IMR-90 (cell line): ENCODE results near the gene C1QL2. TPM values are rescaled to one million over a fixed set of nuclear protein-coding genes. Genes with fewer than 3 reads are reported as not detected.

ENCODE experiments used
- ATAC-seq: fragments of 200-7000 bp; cut with Tn5 transposase; 2 replicates; pipeline ENCODE4 v1.9.1; 2020; ENCODE audit warnings: low read depth, mild to moderate bottlenecking, moderate library complexity
- BruUV-seq: library from RNA; stranded (reverse); fragments of 400-500 nt; replicated peaks from 2 replicates; lab custom pipeline; 2021; lab: Mats Ljungman, UMichigan
- CTCF ChIA-PET: fragments of 300-600 bp; formaldehyde crosslinking; extraction: SDS; loops from one replicate; lab custom pipeline; 2021; ENCODE audit warnings: antibody characterized with exemption; lab: Yijun Ruan, JAX
- POLR2A ChIA-PET: fragments of 300-600 bp; sonication (Branson Sonifier 250); formaldehyde crosslinking; loops from one replicate; lab custom pipeline; 2022; ENCODE audit warnings: antibody characterized with exemption; ENCODE audit not compliant: unreplicated experiment; lab: Charles Lee
- DNase-seq: peaks from one replicate; pipeline ENCODE4 v3.0.0; 2013
- H2AFZ ChIP-seq: replicated peaks from 2 replicates; pipeline ENCODE3; 2013; ENCODE audit warnings: low read length, mild to moderate bottlenecking; ENCODE audit not compliant: poor library complexity
- H2AK5ac ChIP-seq: 2 replicates; pipeline ENCODE4 v1.6.1; 2013; ENCODE audit warnings: low read depth, low read length, inconsistent platforms
- H2AK9ac ChIP-seq: replicated peaks from 2 replicates; pipeline ENCODE3; 2013; ENCODE audit warnings: mild to moderate bottlenecking, low read depth, low read length, moderate library complexity; ENCODE audit not compliant: poor library complexity
- H2BK120ac ChIP-seq: 2 replicates; pipeline ENCODE4 v1.6.1; 2013; ENCODE audit warnings: low read depth, low read length, inconsistent platforms
- H2BK15ac ChIP-seq: 3 replicates; pipeline ENCODE4 v1.6.1; 2013; ENCODE audit warnings: low read depth, low read length, inconsistent platforms
- H2BK20ac ChIP-seq: 2 replicates; pipeline ENCODE4 v1.6.1; 2013; ENCODE audit warnings: low read depth, mild to moderate bottlenecking, inconsistent platforms, low read length, moderate library complexity
- H2BK5ac ChIP-seq: 2 replicates; pipeline ENCODE4 v1.6.1; 2013; ENCODE audit warnings: mild to moderate bottlenecking, low read depth, low read length, inconsistent platforms; ENCODE audit not compliant: poor library complexity, severe bottlenecking
- H3K14ac ChIP-seq: replicated peaks from 2 replicates; pipeline ENCODE4 v1.6.1; 2013; ENCODE audit warnings: low read depth, low read length, inconsistent platforms
- H3K18ac ChIP-seq: 2 replicates; pipeline ENCODE4 v1.6.1; 2013; ENCODE audit warnings: low read depth, low read length, control low read depth
- H3K23ac ChIP-seq: 2 replicates; pipeline ENCODE4 v1.6.1; 2013; ENCODE audit warnings: low read depth, low read length, inconsistent platforms
- H3K27ac ChIP-seq: 2 replicates; pipeline ENCODE4 v1.5.1; 2013; ENCODE audit warnings: mild to moderate bottlenecking, control low read depth, low read length; ENCODE audit not compliant: insufficient read depth
- H3K27me3 ChIP-seq: 2 replicates; pipeline ENCODE4 v1.6.1; 2013; ENCODE audit warnings: low read length; ENCODE audit not compliant: control insufficient read depth, insufficient read depth
- H3K36me3 ChIP-seq: 2 replicates; pipeline ENCODE4 v1.6.1; 2013; ENCODE audit warnings: low read length, mixed read lengths; ENCODE audit not compliant: control insufficient read depth, insufficient read depth
- H3K4ac ChIP-seq: 2 replicates; pipeline ENCODE4 v1.6.1; 2013; ENCODE audit warnings: low read depth, low read length, inconsistent platforms
- H3K4me1 ChIP-seq: 2 replicates; pipeline ENCODE4 v1.6.1; 2013; ENCODE audit warnings: low read length, mixed read lengths; ENCODE audit not compliant: control insufficient read depth, insufficient read depth
- H3K4me2 ChIP-seq: 2 replicates; pipeline ENCODE4 v1.6.1; 2013; ENCODE audit warnings: low read depth, mild to moderate bottlenecking, control low read depth, low read length, moderate library complexity
- H3K4me3 ChIP-seq: 2 replicates; pipeline ENCODE4 v1.5.1; 2013; ENCODE audit warnings: low read depth, mild to moderate bottlenecking, control low read depth, low read length, moderate library complexity; ENCODE audit not compliant: insufficient read depth
- H3K56ac ChIP-seq: 2 replicates; pipeline ENCODE4 v1.6.1; 2013; ENCODE audit warnings: low read length, inconsistent platforms; ENCODE audit not compliant: insufficient read depth; ENCODE audit errors: extremely low read depth
- H3K79me1 ChIP-seq, 2 experiments: 2 replicates each; pipeline ENCODE4 v1.6.1; 2013; ENCODE audit warnings: low read length in 2 of 2, inconsistent platforms in 1 of 2, low read depth in 1 of 2
- H3K9ac ChIP-seq: 2 replicates; pipeline ENCODE4 v1.6.1; 2013; ENCODE audit warnings: low read depth, low read length, control low read depth
- H3K9me1 ChIP-seq: 2 replicates; pipeline ENCODE4 v1.6.1; 2013; ENCODE audit warnings: low read length, inconsistent platforms; ENCODE audit not compliant: insufficient read depth
- H3K9me3 ChIP-seq: 2 replicates; pipeline ENCODE4 v1.6.1; 2013; ENCODE audit warnings: low read length; ENCODE audit not compliant: control insufficient read depth, insufficient read depth
- H4K20me1 ChIP-seq: 2 replicates; pipeline ENCODE4 v1.6.1; 2013; ENCODE audit warnings: low read length, inconsistent platforms; ENCODE audit not compliant: insufficient read depth
- H4K5ac ChIP-seq: 2 replicates; pipeline ENCODE4 v1.6.1; 2013; ENCODE audit warnings: mild to moderate bottlenecking, low read depth, low read length, control low read depth
- H4K8ac ChIP-seq, 2 experiments: 2 replicates each; pipeline ENCODE4 v1.6.1; 2013; ENCODE audit warnings: low read depth in 2 of 2, low read length in 2 of 2, control low read depth in 1 of 2, inconsistent platforms in 1 of 2
- H4K91ac ChIP-seq: 2 replicates; pipeline ENCODE4 v1.6.1; 2013; ENCODE audit warnings: low read depth, low read length, inconsistent platforms; ENCODE audit not compliant: insufficient read depth
- CHD1 ChIP-seq: IDR thresholded peaks from 2 replicates; pipeline ENCODE4 v1.6.1; 2012; ENCODE audit warnings: low read depth, low read length, improper control_type of control experiment
- MAFK ChIP-seq: IDR thresholded peaks from 2 replicates; pipeline ENCODE4 v1.6.1; 2012; ENCODE audit warnings: low read depth, low read length, improper control_type of control experiment
- MAZ ChIP-seq: IDR thresholded peaks from 2 replicates; pipeline ENCODE4 v1.6.1; 2012; ENCODE audit warnings: low read depth, mild to moderate bottlenecking, low read length, improper control_type of control experiment, moderate library complexity, borderline replicate concordance
- MXI1 ChIP-seq: IDR thresholded peaks from 2 replicates; pipeline ENCODE4 v1.6.1; 2012; ENCODE audit warnings: low read depth, mild to moderate bottlenecking, low read length, moderate library complexity, borderline replicate concordance
- RAD21 ChIP-seq: IDR thresholded peaks from 2 replicates; pipeline ENCODE4 v1.6.1; 2012; ENCODE audit warnings: low read length, improper control_type of control experiment
- RFX5 ChIP-seq: IDR thresholded peaks from 2 replicates; pipeline ENCODE4 v1.8.0; 2012; ENCODE audit warnings: low read depth, mild to moderate bottlenecking, low read length, moderate library complexity
- SMC3 ChIP-seq: fragments of 150-350 bp; IDR thresholded peaks from 2 replicates; pipeline ENCODE4 v1.6.1; 2016; ENCODE audit warnings: low read depth, mild to moderate bottlenecking, antibody characterized with exemption, low read length, moderate library complexity
- WGBS, 2 experiments: methylation state at CpG; one replicate each; pipeline versions ENCODE4 v1.1.5 to v1.1.7; 2013; ENCODE audit warnings: missing lambda C conversion rate in 2 of 2; ENCODE audit not compliant: insufficient read length in 1 of 2; ENCODE audit errors: extremely low coverage in 2 of 2; 5-methylcytosine and 5-hydroxymethylcytosine counted together
- dilution Hi-C: fragments of 300-500 bp; cut with HindIII; formaldehyde crosslinking; loops from one replicate; pipeline ENCODE4 v1.14.3; 2018; ENCODE audit warnings: low sequenced_read_pairs; ENCODE audit not compliant: unreplicated experiment
- in situ Hi-C: fragments of 300-500 bp; cut with MboI; formaldehyde crosslinking; loops from 3 replicates; pipeline ENCODE4 v1.14.3; 2019; ENCODE audit warnings: low sequenced_read_pairs, inconsistent platforms, mixed read lengths
- intact Hi-C: fragments of 100-400 bp; cut with micrococcal nuclease; formaldehyde crosslinking; loops from 2 replicates; pipeline ENCODE4 v1.10.0; 2022
- polyA plus RNA-seq, 3 experiments: library from polyadenylated mRNA; depleted of rRNA; stranded (reverse); fragments of >200 nt; gene quantifications; 2 replicates each; pipeline ENCODE4 v1.2.3, GENCODE V29; 2012; ENCODE audit warnings: low replicate concordance in 1 of 3
- total RNA-seq: library from RNA; depleted of rRNA; stranded (reverse); fragments of >200 nt; gene quantifications from 2 replicates; pipeline ENCODE4 v1.2.3, GENCODE V29; 2012
- TF ChIP-seq, protein P1 (sequence below): conservative IDR thresholded peaks from 2 replicates; pipeline ENCODE4 v1.5.1; 2012; ENCODE audit warnings: mild to moderate bottlenecking, low read depth, low read length, improper control_type of control experiment
- TF ChIP-seq, protein P2 (sequence below): fragments of 150-350 bp; IDR thresholded peaks from 2 replicates; pipeline ENCODE4 v1.6.1; 2016; ENCODE audit warnings: low read depth, mild to moderate bottlenecking, low read length, moderate library complexity, borderline replicate concordance
- TF ChIP-seq, protein P3 (sequence below): fragments of 150-350 bp; IDR thresholded peaks from 2 replicates; pipeline ENCODE4 v1.6.1; 2017; ENCODE audit warnings: mild to moderate bottlenecking, antibody characterized with exemption, low read length, low read depth

C1QL2 gene
- total and polyA plus RNA-seq, 2 of the 4 experiments (the other 2 are of a cell fraction) = not detected

DNA sequence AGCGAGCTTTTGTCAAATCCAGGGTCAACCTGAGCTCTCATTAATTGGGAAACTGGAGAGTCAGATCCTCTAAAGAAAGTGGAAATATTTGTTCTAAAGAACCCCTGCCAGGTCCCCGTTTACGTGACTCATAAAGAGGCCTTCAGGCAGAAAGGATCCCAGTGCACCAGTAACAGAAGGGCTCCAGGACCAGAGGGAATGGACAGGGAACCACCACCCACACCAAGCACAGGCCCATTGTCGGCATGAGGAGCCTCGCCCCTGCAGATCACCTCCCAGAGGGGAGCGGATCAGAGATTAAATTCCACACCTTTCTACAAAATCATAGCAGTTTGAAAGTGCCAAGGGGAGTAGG, 16.4 kb upstream of the C1QL2 start:
- 100% methylated on average over 1 of the region's 6 CpGs; no CpG with 5 or more reads in 1 of the 2 experiments for WGBS, 2 experiments
- Histone ChIP-seq H4K20me1 (no peaks in the 10 kb centered on the region), H3K23ac (no peak overlapping the region), H3K56ac (no peak overlapping the region), H3K4ac (no peak overlapping the region), H4K5ac (no peak overlapping the region), H3K9me3 (no peaks in the 10 kb centered on the region), H3K4me2 (no peak overlapping the region), H3K14ac (no peak overlapping the region), H2AFZ (no peak overlapping the region), H3K9ac (no peak overlapping the region), H2AK9ac (no peak overlapping the region), H3K18ac (no peak overlapping the region), H4K91ac (no peak overlapping the region), H3K4me1 (no peaks in the 10 kb centered on the region), H3K9me1 (no peaks in the 10 kb centered on the region), H2BK120ac (no peak overlapping the region), H3K79me1 (no peaks in the 10 kb centered on the region), H2AK5ac (no peak overlapping the region), H3K4me3 (no peak overlapping the region), H3K27me3 (peaks cover 11% of the 10 kb centered on the region; the same call in 1 of the 2 replicates), H3K36me3 (no peaks in the 10 kb centered on the region), H2BK5ac (no peak overlapping the region), H2BK20ac (no peak overlapping the region), H2BK15ac (no peak overlapping the region), H3K27ac (no peak overlapping the region), H4K8ac (no peak overlapping the region)
- in situ Hi-C loops = loop anchor here (25.0 kb wide), 1 partner anchor 87 kb away; no protein-coding TSS in a partner anchor
- POLR2A ChIA-PET = no interaction called here
- DNase-seq (no peak), ATAC-seq (no peak)
- BruUV-seq = no TSS peak
- dilution Hi-C loops = no loop called here
- CTCF ChIA-PET = no interaction called here
- TF ChIP-seq RAD21 (no peak), RFX5 (no peak), MAFK (no peak), MXI1 (no peak), CHD1 (no peak), SMC3 (no peak), MAZ (no peak)
- TF ChIP-seq, protein P1, sequence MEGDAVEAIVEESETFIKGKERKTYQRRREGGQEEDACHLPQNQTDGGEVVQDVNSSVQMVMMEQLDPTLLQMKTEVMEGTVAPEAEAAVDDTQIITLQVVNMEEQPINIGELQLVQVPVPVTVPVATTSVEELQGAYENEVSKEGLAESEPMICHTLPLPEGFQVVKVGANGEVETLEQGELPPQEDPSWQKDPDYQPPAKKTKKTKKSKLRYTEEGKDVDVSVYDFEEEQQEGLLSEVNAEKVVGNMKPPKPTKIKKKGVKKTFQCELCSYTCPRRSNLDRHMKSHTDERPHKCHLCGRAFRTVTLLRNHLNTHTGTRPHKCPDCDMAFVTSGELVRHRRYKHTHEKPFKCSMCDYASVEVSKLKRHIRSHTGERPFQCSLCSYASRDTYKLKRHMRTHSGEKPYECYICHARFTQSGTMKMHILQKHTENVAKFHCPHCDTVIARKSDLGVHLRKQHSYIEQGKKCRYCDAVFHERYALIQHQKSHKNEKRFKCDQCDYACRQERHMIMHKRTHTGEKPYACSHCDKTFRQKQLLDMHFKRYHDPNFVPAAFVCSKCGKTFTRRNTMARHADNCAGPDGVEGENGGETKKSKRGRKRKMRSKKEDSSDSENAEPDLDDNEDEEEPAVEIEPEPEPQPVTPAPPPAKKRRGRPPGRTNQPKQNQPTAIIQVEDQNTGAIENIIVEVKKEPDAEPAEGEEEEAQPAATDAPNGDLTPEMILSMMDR = no peak
- TF ChIP-seq, protein P2, sequence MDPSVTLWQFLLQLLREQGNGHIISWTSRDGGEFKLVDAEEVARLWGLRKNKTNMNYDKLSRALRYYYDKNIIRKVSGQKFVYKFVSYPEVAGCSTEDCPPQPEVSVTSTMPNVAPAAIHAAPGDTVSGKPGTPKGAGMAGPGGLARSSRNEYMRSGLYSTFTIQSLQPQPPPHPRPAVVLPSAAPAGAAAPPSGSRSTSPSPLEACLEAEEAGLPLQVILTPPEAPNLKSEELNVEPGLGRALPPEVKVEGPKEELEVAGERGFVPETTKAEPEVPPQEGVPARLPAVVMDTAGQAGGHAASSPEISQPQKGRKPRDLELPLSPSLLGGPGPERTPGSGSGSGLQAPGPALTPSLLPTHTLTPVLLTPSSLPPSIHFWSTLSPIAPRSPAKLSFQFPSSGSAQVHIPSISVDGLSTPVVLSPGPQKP = no peak
- TF ChIP-seq, protein P3, sequence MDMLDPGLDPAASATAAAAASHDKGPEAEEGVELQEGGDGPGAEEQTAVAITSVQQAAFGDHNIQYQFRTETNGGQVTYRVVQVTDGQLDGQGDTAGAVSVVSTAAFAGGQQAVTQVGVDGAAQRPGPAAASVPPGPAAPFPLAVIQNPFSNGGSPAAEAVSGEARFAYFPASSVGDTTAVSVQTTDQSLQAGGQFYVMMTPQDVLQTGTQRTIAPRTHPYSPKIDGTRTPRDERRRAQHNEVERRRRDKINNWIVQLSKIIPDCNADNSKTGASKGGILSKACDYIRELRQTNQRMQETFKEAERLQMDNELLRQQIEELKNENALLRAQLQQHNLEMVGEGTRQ = no peak
- intact Hi-C loops = no loop called here
